ENCODE data around the gene DUSP1. TPM values are rescaled to one million over a fixed set of nuclear protein-coding genes. Genes with fewer than 3 reads are reported as not detected.

Gene DUSP1
- total and polyA plus RNA-seq, 10 of the 15 experiments (the other 5 are each of a cell fraction or from before 2014, with no cell fraction given), result 1.4 to 6.2 (median 3.9) TPM

DNA sequence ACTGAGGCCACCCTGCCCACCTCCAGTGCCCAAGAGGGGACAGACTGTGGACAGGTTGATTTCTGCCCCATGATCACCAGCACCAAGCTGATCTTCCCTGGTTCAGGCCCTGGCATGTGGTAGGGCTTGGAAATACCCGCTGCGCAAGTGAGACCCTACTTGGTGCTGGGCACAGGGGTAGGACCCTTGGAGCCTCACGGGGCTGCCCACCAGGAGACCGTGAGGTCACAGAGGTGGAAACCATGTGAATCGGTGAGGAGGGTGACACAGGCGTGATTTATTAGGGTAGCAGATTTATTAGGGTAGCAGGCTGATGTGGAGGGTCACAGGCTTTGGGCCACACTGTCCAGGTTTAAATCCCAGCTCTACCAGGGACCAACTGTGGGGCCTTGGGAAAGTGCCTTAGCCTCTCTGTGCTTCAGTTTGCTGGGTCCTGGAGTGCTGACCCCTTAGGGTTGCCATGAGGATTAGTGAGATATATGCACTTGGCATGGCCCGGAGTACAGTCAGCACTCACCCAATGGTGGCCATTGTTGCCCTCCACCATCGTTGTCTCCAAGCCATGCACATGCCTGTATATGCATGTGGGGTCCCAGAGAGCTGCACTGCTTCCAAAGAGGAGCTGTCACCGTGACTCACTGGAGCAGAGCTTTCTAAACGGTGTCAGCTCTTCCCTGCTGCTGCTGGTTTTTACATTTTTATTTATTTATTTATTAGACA lies 20.9 kb upstream of the DUSP1 start:
- DNase-seq (ENCODE audit: low read depth, low spot score) (no peak), FAIRE-seq (no peak), ATAC-seq (no peak)
- Histone ChIP-seq H3K36me3 (ENCODE audit: control insufficient read depth in 2 of 2, insufficient read depth in 2 of 2, low read length in 1 of 2) (no peaks in the 10 kb centered on the region), H3K27ac (ENCODE audit: control insufficient read depth, insufficient read depth) (no peak overlapping the region), H3K9me3 (replicated peaks; ENCODE audit: control insufficient read depth, insufficient read depth, low read length) (peaks cover 5% of the 10 kb centered on the region; the same call in 2 of the 3 replicates), H3K4me3 (no peak overlapping the region), H4K20me1 (ENCODE audit: control insufficient read depth, insufficient read depth) (no peaks in the 10 kb centered on the region), H3K79me2 (ENCODE audit: control insufficient read depth, insufficient read depth, low read length) (no peaks in the 10 kb centered on the region), H3K4me1 (ENCODE audit: control insufficient read depth, insufficient read depth, low read length) (peaks cover 22% of the 10 kb centered on the region), H3K27me3 (replicated peaks in 1 of 2; ENCODE audit: control insufficient read depth in 2 of 2, insufficient read depth in 2 of 2, low read length in 1 of 2) (no peaks in the 10 kb centered on the region), H3K9ac (ENCODE audit: control insufficient read depth, insufficient read depth, low read length) (no peak overlapping the region), H2AFZ (ENCODE audit: control insufficient read depth, low read depth, low read length) (no peak overlapping the region), H3K4me2 (ENCODE audit: control insufficient read depth, insufficient read depth) (no peak overlapping the region)
- in situ Hi-C loops (cut with MboI) (no loop called here), intact Hi-C loops (cut with micrococcal nuclease; ENCODE audit: unreplicated experiment) (no loop called here)
- RAD21 ChIA-PET (ENCODE audit: unreplicated experiment), result interaction anchor here (1.0 kb wide), 1 partner anchor 77 kb away, joined by 3 read pairs; no protein-coding TSS in a partner anchor
- CTCF ChIA-PET, result interaction anchor here (1.1 to 1.2 kb wide), 2 partner anchors 19 to 56 kb away, joined by 3 read pairs; no protein-coding TSS in a partner anchor
- WGBS (ENCODE audit: insufficient coverage, insufficient replicate concordance, low lambda C conversion rate, missing lambda C conversion rate), result 72% methylated on average over 10 of the region's 10 CpGs
- POLR2A ChIA-PET, result interaction anchor here (1.2 kb wide), 1 partner anchor 14 kb away, joined by 7 read pairs; no protein-coding TSS in a partner anchor
- SMC1A ChIA-PET (ENCODE audit: uncharacterized antibody, unreplicated experiment), result interaction anchor here (1.2 kb wide), 1 partner anchor 44 kb away, joined by 5 read pairs; no protein-coding TSS in a partner anchor
- BruUV-seq (replicated peaks), result no TSS peak
- TF ChIP-seq BACH1 (IDR thresholded peaks at IDR 0.05; ENCODE audit: borderline replicate concordance), result no peak
- no peak for TF ChIP-seq ZNF24 (IDR thresholded peaks at IDR 0.05)

- no peak overlapping the region for H3K4me2 ChIP-seq (ENCODE audit: control insufficient read depth, insufficient read depth)
- CTCF ChIA-PET, result interaction anchor here (0.9 to 1.2 kb wide), 4 partner anchors 9 to 77 kb away, joined by 3 read pairs; no protein-coding TSS in a partner anchor
- H3K36me3 ChIP-seq (ENCODE audit: control insufficient read depth in 2 of 2, insufficient read depth in 2 of 2, low read length in 1 of 2), result no peaks in the 10 kb centered on the region
- no peak overlapping the region for H2AFZ ChIP-seq (ENCODE audit: control insufficient read depth, low read depth, low read length)
- H3K9ac ChIP-seq (ENCODE audit: control insufficient read depth, insufficient read depth, low read length), result no peak overlapping the region
- no peak for ATAC-seq
- intact Hi-C loops (cut with micrococcal nuclease; ENCODE audit: unreplicated experiment), result no loop called here
- BruUV-seq (replicated peaks), result no TSS peak
- in situ Hi-C loops (cut with MboI), result no loop called here
- H3K27me3 ChIP-seq (replicated peaks in 1 of 2; ENCODE audit: control insufficient read depth in 2 of 2, insufficient read depth in 2 of 2, low read length in 1 of 2), result no peaks in the 10 kb centered on the region
- WGBS (ENCODE audit: insufficient coverage, insufficient replicate concordance, low lambda C conversion rate, missing lambda C conversion rate), result 58% methylated on average over 6 of the region's 6 CpGs
- RAD21 ChIA-PET (ENCODE audit: unreplicated experiment), result interaction anchor here (1.0 kb wide), 1 partner anchor 77 kb away, joined by 3 read pairs; no protein-coding TSS in a partner anchor
- no peak for FAIRE-seq
- H3K27ac ChIP-seq (ENCODE audit: control insufficient read depth, insufficient read depth), result no peak overlapping the region
- H3K9me3 ChIP-seq (replicated peaks; ENCODE audit: control insufficient read depth, insufficient read depth, low read length), result peaks cover 5% of the 10 kb centered on the region; the same call in 2 of the 3 replicates
- H3K4me3 ChIP-seq, result no peak overlapping the region
- no peak for DNase-seq (ENCODE audit: low read depth, low spot score)
- H4K20me1 ChIP-seq (ENCODE audit: control insufficient read depth, insufficient read depth), result no peaks in the 10 kb centered on the region
- no peaks in the 10 kb centered on the region for H3K79me2 ChIP-seq (ENCODE audit: control insufficient read depth, insufficient read depth, low read length)
- H3K4me1 ChIP-seq (ENCODE audit: control insufficient read depth, insufficient read depth, low read length), result peaks cover 22% of the 10 kb centered on the region
- POLR2A ChIA-PET, result interaction anchor here (1.0 to 1.2 kb wide), 2 partner anchors 13 to 16 kb away, joined by 3 to 7 read pairs; no protein-coding TSS in a partner anchor
- SMC1A ChIA-PET (ENCODE audit: uncharacterized antibody, unreplicated experiment), result interaction anchor here (1.5 kb wide), 1 partner anchor 25 kb away, joined by 4 read pairs; no protein-coding TSS in a partner anchor
- TF ChIP-seq JUND (IDR thresholded peaks at IDR 0.05; ENCODE audit: low read depth, low read length) (no peak), CBFB (IDR thresholded peaks at IDR 0.05; ENCODE audit: low read depth) (no peak), SMC3 (IDR thresholded peaks at IDR 0.05; ENCODE audit: borderline replicate concordance, low read length) (no peak), SIX5 (IDR thresholded peaks at IDR 0.05; ENCODE audit: low read depth, low read length, severe bottlenecking) (no peak), RFX5 (IDR thresholded peaks at IDR 0.05; ENCODE audit: low read depth, low read length) (no peak), SIN3A (IDR thresholded peaks at IDR 0.05; ENCODE audit: low read depth, low read length) (no peak), SMAD5 (IDR thresholded peaks at IDR 0.05; ENCODE audit: low read depth) (no peak), FOXK2 (IDR thresholded peaks at IDR 0.05) (no peak), ZNF274 (IDR thresholded peaks at IDR 0.05; ENCODE audit: insufficient read depth, insufficient read length) (no peak), MEF2A (IDR thresholded peaks at IDR 0.05; ENCODE audit: insufficient read depth, low read depth, low read length) (no peak)
- TF ChIP-seq, protein P1, sequence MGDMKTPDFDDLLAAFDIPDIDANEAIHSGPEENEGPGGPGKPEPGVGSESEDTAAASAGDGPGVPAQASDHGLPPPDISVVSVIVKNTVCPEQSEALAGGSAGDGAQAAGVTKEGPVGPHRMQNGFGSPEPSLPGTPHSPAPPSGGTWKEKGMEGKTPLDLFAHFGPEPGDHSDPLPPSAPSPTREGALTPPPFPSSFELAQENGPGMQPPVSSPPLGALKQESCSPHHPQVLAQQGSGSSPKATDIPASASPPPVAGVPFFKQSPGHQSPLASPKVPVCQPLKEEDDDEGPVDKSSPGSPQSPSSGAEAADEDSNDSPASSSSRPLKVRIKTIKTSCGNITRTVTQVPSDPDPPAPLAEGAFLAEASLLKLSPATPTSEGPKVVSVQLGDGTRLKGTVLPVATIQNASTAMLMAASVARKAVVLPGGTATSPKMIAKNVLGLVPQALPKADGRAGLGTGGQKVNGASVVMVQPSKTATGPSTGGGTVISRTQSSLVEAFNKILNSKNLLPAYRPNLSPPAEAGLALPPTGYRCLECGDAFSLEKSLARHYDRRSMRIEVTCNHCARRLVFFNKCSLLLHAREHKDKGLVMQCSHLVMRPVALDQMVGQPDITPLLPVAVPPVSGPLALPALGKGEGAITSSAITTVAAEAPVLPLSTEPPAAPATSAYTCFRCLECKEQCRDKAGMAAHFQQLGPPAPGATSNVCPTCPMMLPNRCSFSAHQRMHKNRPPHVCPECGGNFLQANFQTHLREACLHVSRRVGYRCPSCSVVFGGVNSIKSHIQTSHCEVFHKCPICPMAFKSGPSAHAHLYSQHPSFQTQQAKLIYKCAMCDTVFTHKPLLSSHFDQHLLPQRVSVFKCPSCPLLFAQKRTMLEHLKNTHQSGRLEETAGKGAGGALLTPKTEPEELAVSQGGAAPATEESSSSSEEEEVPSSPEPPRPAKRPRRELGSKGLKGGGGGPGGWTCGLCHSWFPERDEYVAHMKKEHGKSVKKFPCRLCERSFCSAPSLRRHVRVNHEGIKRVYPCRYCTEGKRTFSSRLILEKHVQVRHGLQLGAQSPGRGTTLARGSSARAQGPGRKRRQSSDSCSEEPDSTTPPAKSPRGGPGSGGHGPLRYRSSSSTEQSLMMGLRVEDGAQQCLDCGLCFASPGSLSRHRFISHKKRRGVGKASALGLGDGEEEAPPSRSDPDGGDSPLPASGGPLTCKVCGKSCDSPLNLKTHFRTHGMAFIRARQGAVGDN (IDR thresholded peaks at IDR 0.05), result no peak
Observed at GRCh38 chr5:172791286-172791685, 20.3 kb upstream of the DUSP1 start.

Measured in GM12878 (cell line).